ENCODE measurements around the gene TAS2R9.
A peak's percentile ranks its signal among the peaks of the same experiment; 100 is the strongest.

TAS2R9 gene

GRCh38 chr12:10842862-10843261, 32.9 kb upstream of the TAS2R9 start:
- DNase-seq (ENCODE audit: low read depth) = no peak
- H3K4me3 ChIP-seq (replicated peaks; ENCODE audit: low read depth, low read length) = no peak overlapping the region
- TF ChIP-seq CTCF (IDR thresholded peaks at IDR 0.05; ENCODE audit: low read length, missing control alignments) = no peak

DNA sequence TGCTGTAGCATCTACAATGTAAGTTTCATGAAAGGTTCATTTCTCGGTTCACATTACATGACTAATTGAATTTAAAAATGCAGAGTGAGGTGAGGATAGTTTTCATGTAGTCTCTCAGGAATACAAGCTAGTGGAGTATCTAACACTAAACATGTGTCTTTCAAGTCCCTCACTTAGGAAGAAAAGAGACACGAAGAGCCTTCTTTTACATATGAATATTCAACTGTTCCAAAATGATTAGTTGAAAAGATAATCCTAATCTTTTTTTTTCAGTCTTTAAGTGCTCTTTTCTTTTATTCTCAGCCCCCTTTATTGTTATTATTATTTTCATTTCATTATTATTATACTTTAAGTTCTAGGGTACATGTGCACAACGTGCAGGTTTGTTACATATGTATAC, 28.5 kb upstream of the TAS2R9 start:
- H3K4me3 ChIP-seq (replicated peaks; ENCODE audit: low read depth, low read length) = no peak overlapping the region
- no peak for TF ChIP-seq CTCF (IDR thresholded peaks at IDR 0.05; ENCODE audit: low read length, missing control alignments)
- no peak for DNase-seq (ENCODE audit: low read depth)

DNA sequence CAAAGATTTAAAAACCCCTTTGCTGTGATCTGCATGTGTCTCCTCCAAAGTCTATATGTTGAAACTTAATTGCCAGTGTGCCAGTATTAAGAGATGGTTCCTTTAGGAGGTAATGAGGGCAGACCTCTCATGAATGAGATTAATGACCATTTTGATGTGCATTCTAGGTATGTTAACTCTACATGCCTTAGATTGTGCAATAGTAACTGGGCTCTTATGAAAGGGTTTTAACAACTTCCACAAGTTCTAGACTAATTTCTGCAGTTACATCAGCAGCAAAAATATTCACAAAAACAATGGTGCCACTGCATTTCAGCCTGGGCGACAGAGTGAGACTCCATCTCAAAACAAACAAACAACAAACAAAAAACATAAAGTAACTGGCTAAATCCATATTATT, 20.0 kb upstream of the TAS2R9 start:
- DNase-seq (ENCODE audit: low read depth) = peak; percentile 30
- no peak overlapping the region for H3K4me3 ChIP-seq (replicated peaks; ENCODE audit: low read depth, low read length)
- no peak for TF ChIP-seq CTCF (IDR thresholded peaks at IDR 0.05; ENCODE audit: low read length, missing control alignments)

GRCh38 chr12:10826258-10826657, 16.3 kb upstream of the TAS2R9 start, which contains the start of gene TAS2R10:
TAS2R10 (minus strand) TSS chr12:10826358; CDS start chr12:10826269, 89 bp downstream.
- no peak for DNase-seq (ENCODE audit: low read depth)
- no peak within 1 kb of the TSS for H3K4me3 ChIP-seq (replicated peaks; ENCODE audit: low read depth, low read length)
- no peak for TF ChIP-seq CTCF (IDR thresholded peaks at IDR 0.05; ENCODE audit: low read length, missing control alignments)

- no peak for DNase-seq (ENCODE audit: low read depth)
- no peak for TF ChIP-seq CTCF (IDR thresholded peaks at IDR 0.05; ENCODE audit: low read length, missing control alignments)
- H3K4me3 ChIP-seq (replicated peaks; ENCODE audit: low read depth, low read length) = no peak overlapping the region
Measured at GRCh38 chr12:10824957-10825356, 15.0 kb upstream of the TAS2R9 start.

- TF ChIP-seq CTCF (IDR thresholded peaks at IDR 0.05; ENCODE audit: low read length, missing control alignments) = no peak
- H3K4me3 ChIP-seq (replicated peaks; ENCODE audit: low read depth, low read length) = no peak overlapping the region
- no peak for DNase-seq (ENCODE audit: low read depth)
Measured at GRCh38 chr12:10811883-10812536, 2.0 kb upstream of the TAS2R9 start.

DNA sequence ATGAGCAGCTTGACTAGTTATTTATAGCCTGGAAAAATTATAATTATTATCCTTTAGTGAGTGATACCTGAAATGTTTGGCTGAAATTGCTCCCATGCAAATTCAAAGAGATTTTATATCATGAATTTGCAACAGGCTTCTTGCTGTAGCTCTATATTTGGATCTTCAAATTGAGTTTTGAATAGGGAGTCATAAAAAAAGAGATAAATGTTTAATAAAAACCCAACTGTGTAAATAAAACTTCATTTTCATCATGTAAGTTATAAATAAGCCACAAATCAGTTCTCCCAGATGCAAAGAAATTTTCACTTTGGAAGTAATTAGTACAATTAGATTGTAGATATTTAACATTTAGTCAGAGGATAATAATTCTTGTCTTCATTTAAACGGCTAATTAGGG, 2.8 kb downstream of the TAS2R9 start, which contains the start of gene TAS2R8:
Gene TAS2R8 (minus strand): TSS at position 101 of the 400 bp plus-strand sequence. CDS start 306 bp downstream, outside the sequence.
- TF ChIP-seq CTCF (IDR thresholded peaks at IDR 0.05; ENCODE audit: low read length, missing control alignments) = no peak
- no peak within 1 kb of the TSS for H3K4me3 ChIP-seq (replicated peaks; ENCODE audit: low read depth, low read length)
- DNase-seq (ENCODE audit: low read depth) = no peak

Data from fibroblast of pulmonary artery (primary cell).